ENCODE results near the gene OSBPL2. TPM values are rescaled to one million over a fixed set of nuclear protein-coding genes. Genes with fewer than 3 reads are reported as not detected.

The OSBPL2 gene
- total and polyA plus RNA-seq, 2 experiments from 2014 or later = 16.6 to 31.2 TPM

GRCh38 chr20:62267543-62267942, 29.2 kb downstream of the OSBPL2 start:
- Histone ChIP-seq H3K27ac (ENCODE audit: low read depth) (no peak overlapping the region), H3K4me3 (no peak overlapping the region)

GRCh38 chr20:62268228-62268900, 30.0 kb downstream of the OSBPL2 start:
- Histone ChIP-seq H3F3A (replicated peaks; ENCODE audit: low read depth) (no peaks in the 10 kb centered on the region), H4K20me1 (replicated peaks; ENCODE audit: insufficient read depth) (no peaks in the 10 kb centered on the region; the same call in 1 of the 2 replicates), H3K4me2 (no peak overlapping the region), H3K27me3 (ENCODE audit: insufficient read depth) (no peaks in the 10 kb centered on the region), H3K4me1 (ENCODE audit: insufficient read depth) (no peaks in the 10 kb centered on the region), H3K79me2 (replicated peaks; ENCODE audit: insufficient read depth) (no peaks in the 10 kb centered on the region), H2AFZ (no peak overlapping the region), H3K27ac (ENCODE audit: low read depth) (no peak overlapping the region), H3K9me2 (ENCODE audit: insufficient read depth) (no peaks in the 10 kb centered on the region), H3K4me3 (no peak overlapping the region), H3K36me3 (ENCODE audit: insufficient read depth) (peaks cover 16% of the 10 kb centered on the region)
- DNase-seq (ENCODE audit: low spot score) (no peak), ATAC-seq (no peak)
- Mint-ChIP-seq H3K27me3 (ENCODE audit: insufficient read depth, low read depth, poor library complexity) (peaks cover 2% of the 10 kb centered on the region), H3K36me3 (ENCODE audit: low read depth) (peaks cover 45% of the 10 kb centered on the region), H3K27ac (no peak overlapping the region), H3K9me3 (peaks cover 13% of the 10 kb centered on the region; the same call in 2 of the 3 replicates), H3K4me1 (peaks cover 3% of the 10 kb centered on the region; the same call in 1 of the 3 replicates), H3K4me3 (no peak overlapping the region)
- TF ChIP-seq CTCF (conservative IDR thresholded peaks at IDR 0.05; ENCODE audit: low read depth in 2 of 2) (no peak), EZH2 (IDR thresholded peaks at IDR 0.05; ENCODE audit: low read depth, unreplicated experiment) (no peak), NANOG (IDR thresholded peaks at IDR 0.05; ENCODE audit: borderline replicate concordance) (no peak)

More at GRCh38 chr20:62267543-62267942, 29.2 kb downstream of the OSBPL2 start:
- DNase-seq (ENCODE audit: low spot score) (no peak), ATAC-seq (no peak)
- Mint-ChIP-seq H3K4me1 (peaks cover 3% of the 10 kb centered on the region; the same call in 1 of the 3 replicates), H3K4me3 (no peak overlapping the region), H3K9me3 (peaks cover 13% of the 10 kb centered on the region; the same call in 2 of the 3 replicates), H3K27ac (no peak overlapping the region), H3K27me3 (ENCODE audit: insufficient read depth, low read depth, poor library complexity) (peaks cover 2% of the 10 kb centered on the region), H3K36me3 (ENCODE audit: low read depth) (peaks cover 50% of the 10 kb centered on the region)
- H3K9me2 ChIP-seq (ENCODE audit: insufficient read depth) = no peaks in the 10 kb centered on the region
- H3K4me2 ChIP-seq = no peak overlapping the region
- H3K79me2 ChIP-seq (replicated peaks; ENCODE audit: insufficient read depth) = no peaks in the 10 kb centered on the region
- no peaks in the 10 kb centered on the region; the same call in 1 of the 2 replicates for H4K20me1 ChIP-seq (replicated peaks; ENCODE audit: insufficient read depth)
- H3F3A ChIP-seq (replicated peaks; ENCODE audit: low read depth) = no peaks in the 10 kb centered on the region
- H3K27me3 ChIP-seq (ENCODE audit: insufficient read depth) = no peaks in the 10 kb centered on the region
- TF ChIP-seq REST (IDR thresholded peaks at IDR 0.05; ENCODE audit: unreplicated experiment) (no peak), ZNF114 (CRISPR knock-in tag; IDR thresholded peaks at IDR 0.05) (no peak)
- peaks cover 16% of the 10 kb centered on the region for H3K36me3 ChIP-seq (ENCODE audit: insufficient read depth)
- H3K4me1 ChIP-seq (ENCODE audit: insufficient read depth) = no peaks in the 10 kb centered on the region
- H2AFZ ChIP-seq = no peak overlapping the region

Measured in GM23338 (cell line).